GM19468 (cell line): ENCODE measurements around the gene CFHR2.
"Not testable (repeated sequence)": the region's sequence is repeated elsewhere in the genome, so short reads cannot be mapped to it uniquely, and the experiment has no call there.

ENCODE experiments used
- ATAC-seq: cut with Tn5 transposase; IDR thresholded peaks from one replicate; pipeline ENCODE4 v1.9.1; 2021; ENCODE audit warnings: mild to moderate bottlenecking, moderate library complexity, moderate number of reproducible peaks; ENCODE audit not compliant: unreplicated experiment; ENCODE audit errors: extremely low read depth

Gene CFHR2

DNA sequence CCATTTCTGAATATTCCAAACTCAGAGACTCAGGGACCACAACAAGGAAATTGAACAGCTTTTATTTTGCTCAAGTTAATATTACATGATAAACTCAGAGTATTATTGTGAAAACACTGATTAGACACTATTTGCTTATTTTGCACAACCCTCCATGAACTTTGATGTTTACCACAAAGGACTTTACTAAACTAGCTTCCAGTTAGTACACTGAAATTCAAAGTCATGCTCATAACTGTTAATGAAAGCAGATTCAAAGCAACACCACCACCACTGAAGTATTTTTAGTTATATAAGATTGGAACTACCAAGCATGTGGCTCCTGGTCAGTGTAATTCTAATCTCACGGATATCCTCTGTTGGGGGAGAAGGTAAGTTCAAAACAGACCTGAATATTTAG lies at the start of gene CFHR2:
TSS of gene CFHR2 (plus strand) at position 171 of the 400 bp plus-strand sequence. CDS start at position 314, 143 bp downstream.
- not testable (repeated sequence) for ATAC-seq

DNA sequence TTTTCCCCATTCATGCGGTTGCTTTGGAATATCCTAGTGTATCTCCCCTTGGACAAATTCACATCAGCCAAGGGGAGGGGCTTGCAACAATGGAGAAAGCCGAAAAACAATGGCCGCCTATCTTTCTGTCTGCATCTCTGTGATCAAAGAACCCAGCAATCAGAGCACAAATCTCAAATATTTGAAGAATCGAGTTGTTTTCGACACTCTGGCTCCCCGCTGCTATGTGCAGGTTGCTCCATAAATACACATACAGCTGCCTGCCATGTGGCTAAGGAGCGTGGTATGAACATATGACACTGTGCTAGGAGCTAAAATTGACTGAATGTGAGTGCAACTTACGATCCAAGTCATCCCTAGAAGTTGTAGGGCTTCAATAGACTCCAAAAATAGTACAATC lies 47.2 kb upstream of the CFHR2 start:
- no peak for ATAC-seq

DNA sequence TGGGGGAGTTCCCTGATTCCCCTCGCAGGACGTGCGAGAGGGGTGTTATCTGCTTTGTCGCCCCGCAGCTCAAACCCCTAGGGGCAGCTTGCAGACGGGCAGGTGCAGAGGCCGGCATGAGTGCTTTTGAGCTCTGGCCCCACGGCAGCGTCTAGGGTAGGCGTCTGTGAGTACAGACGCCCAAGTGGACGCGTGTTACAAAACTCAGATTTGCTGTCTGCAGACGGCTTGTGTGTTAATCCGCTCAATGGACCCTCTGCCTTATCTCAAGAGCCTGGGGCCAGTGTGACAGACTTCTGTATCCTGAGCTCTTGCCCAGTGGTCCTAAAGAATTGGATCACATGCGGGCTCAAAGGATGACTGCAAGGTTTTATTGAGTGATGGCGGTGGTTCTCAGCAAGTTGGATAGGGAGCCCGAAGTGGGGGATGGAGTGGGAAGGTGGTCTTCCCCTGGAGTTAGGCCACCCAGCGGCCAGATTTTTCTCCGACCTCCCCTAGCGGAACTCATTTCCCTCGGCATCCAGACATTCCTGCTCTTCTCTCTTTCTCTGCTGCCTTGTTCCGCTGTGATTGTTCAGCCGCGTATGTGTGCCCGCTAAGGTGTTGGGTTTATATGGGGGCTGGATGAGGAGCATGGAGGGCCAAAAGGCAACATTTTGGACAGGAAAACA lies 46.2 kb upstream of the CFHR2 start:
- no peak for ATAC-seq

DNA sequence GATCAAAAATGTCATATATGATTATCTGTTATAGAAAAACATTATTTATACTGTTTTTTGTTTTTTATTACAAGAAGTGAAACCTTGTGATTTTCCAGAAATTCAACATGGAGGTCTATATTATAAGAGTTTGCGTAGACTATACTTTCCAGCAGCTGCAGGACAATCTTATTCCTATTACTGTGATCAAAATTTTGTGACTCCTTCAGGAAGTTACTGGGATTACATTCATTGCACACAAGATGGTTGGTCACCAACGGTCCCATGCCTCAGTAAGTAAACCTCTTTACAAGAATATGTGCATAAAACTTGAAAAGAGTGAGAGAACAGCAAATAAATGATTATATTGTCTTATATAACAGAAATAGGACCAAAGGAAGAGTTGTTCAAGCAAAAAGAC lies 41.2 kb upstream of the CFHR2 start:
- ATAC-seq: no peak

DNA sequence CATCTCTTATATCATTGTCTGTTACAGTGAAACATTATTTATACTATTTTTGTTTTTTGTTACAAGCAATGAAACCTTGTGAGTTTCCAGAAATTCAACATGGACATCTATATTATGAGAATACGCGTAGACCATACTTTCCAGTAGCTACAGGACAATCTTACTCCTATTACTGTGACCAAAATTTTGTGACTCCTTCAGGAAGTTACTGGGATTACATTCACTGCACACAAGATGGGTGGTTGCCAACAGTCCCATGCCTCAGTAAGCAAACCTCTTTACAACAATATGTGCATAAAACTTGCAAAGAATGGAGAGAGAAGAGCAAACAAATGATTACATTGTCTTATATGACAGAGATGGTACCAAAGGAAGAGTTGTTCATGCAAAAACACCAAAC lies 33.3 kb upstream of the CFHR2 start:
- ATAC-seq: no peak

DNA sequence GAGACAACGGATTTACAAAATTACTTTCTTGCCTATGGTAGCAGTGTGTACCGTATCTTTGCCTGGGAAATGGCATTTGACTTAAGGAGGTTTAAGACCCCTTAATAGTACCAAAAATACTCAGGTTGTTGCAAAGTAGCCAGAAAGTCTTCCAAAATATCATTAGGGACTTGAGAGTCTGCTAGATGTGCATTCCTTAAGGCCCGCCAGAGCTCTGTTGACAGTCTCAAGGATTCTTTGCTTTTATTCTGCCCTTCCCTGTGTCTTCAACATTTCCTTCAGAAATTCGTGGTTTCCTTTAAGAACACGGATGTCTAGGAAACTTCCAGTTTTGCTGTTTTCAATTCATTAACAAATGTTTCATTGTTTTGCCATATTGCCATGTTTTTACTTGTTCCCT lies 31.3 kb upstream of the CFHR2 start:
- ATAC-seq: not testable (repeated sequence)

DNA sequence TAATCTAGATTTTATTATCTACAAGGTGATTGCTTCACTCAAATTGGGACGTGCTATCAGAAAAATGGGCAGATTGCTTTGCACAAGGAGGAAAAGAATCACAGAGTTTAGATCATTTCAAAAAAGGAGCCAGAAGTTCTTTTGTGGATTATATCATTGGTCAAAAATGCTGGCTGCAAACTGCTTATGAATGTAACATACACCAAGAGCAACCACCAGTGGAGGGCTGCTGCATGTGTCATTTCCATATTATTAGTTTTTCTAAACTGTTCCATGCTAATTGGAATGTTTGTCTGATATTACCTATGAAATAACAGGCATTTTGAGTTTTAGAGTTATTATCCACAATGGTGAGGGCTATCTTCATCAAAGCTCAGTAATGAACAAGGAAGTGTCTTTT lies 16.7 kb upstream of the CFHR2 start:
- ATAC-seq: not testable (repeated sequence)

DNA sequence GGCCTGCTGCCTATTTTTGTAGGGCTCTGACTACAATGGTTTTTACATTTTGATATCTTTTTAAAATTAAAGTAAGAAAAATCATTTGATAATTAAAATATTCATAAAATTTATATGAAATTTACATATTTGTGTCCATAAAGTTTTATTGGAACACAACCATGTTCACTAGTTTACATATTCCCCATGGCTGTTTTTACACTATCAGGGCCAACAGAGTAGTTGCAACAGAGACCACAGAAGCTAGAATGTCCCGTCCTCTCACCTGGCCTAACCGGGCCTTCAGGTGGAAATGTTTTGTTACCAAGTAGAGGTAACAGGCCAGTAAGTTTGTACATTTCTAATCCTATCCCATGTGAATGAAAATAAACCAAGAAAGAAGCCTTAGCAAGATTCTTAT lies 10.7 kb upstream of the CFHR2 start:
- ATAC-seq: not testable (repeated sequence)

DNA sequence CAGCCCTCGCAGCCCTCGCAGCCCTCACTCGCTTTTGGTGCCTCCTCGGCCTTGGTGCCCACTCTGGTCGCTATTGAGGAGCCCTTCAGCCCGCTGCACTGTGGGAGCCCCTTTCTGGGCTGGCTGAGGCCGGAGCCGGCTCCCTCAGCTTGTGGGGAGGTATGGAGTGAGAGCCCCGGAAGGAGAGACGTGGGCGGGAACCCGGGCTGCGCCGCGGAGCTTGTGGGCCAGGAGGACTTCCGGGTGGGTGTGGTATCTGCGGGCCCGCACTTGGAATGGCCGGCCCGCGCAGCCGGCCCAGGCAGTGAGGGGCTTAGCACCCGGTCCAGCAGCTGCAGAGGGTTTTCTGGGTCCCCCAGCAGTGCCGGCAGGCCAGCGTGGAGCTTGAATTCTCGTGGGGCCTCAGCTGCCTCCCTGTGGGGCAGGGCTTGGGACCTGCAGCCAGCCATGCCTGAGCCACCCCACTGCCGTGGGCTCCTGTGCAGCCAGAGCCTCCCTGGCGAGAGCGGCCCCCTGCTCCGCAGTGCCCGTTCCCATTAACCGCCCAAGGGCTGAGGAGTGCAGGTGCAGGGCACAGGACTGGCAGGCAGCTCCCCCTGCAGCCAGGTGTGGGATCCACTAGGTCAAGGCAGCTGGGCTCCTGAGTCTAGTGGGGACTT lies 9.9 kb upstream of the CFHR2 start:
- no peak for ATAC-seq

DNA sequence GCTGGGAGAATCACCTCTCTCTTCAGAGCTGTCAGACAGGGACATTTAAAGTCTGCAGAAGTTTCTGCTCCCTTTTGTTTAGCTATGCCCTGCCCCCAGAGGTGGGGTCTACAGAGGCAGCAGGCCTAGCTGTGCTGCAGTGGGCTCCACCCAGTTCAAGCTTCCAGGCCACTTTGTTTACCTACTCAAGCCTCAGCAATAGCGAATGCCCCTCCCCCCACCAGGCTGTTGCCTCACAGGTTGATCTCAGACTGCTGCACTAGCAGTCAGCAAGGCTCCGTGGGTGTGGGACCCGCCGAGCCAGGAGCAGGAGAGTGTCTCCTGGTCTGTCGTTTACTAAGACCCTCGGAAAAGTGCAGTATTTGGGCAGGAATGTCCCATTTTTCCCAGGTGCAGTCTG lies 2.1 kb upstream of the CFHR2 start:
- ATAC-seq: not testable (repeated sequence)

DNA sequence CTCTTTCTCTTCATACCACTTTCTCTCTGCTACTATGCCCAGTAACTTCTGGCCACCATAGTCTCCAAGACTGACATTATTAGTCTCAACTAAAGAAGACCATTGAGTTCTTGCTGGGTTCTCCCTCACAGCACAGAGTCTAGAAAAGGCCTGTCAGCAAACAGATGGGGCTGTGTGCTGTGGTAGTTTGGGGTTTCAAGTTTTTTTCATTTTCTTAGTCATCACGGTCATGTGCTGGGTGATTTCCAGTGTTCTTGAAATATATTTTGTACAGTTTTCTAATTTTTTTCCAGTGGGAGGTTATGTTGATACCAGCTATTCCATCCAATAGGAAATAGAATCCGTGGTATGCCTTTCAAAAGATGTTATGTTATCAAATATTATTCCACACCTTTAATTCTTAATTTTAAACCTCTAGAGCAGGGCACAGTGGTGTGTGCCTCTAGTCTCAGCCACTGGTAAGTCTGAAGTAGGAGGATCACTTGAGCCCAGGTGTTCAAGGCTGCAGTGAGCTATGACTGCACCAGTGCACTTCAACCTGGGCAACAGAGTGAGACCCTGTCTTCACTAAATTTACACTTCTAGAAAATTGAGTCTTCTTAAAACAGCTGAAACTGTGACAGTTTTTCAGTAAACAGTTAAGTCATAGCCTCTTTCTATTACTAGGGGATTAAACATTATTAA lies 8.3 kb downstream of the CFHR2 start:
- peak; percentile 69 for ATAC-seq

DNA sequence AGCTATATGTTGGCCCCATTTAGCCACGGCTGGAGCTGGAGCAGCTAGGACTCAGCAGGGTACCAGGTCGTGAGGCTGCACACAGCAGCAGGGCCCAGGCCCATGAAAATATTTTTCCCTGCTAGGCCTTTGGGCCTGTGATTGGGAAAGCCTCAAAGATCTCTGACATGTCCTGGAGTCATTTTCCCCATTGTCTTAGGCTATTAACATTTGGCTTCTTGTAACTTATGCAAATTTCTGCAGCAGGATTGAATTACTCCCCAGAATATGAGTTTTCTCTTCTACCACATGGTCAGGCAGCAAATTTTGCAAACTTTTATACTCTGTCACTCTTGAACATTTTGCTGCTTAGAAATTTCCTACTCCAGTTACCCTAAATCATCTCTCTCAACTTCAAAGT lies 11.2 kb downstream of the CFHR2 start:
- no peak for ATAC-seq

DNA sequence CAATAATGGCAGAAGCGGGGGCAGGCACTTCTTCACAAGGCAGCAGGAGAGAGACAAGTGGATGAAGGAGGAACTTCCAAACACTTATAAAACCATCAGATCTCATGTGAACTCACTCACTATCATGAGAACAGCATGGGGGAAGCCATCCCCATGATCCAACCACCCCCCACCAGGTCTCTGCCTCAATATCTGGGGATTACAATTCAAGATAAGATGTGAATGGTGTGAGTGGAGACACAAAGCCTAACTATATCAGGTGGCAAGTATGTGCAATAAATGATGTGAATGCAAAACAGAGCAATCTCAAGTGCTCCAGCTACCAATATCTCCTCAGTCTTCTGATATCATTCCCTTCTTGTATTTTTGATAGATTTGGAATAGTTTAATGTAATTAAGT lies 12.4 kb downstream of the CFHR2 start:
- no peak for ATAC-seq

DNA sequence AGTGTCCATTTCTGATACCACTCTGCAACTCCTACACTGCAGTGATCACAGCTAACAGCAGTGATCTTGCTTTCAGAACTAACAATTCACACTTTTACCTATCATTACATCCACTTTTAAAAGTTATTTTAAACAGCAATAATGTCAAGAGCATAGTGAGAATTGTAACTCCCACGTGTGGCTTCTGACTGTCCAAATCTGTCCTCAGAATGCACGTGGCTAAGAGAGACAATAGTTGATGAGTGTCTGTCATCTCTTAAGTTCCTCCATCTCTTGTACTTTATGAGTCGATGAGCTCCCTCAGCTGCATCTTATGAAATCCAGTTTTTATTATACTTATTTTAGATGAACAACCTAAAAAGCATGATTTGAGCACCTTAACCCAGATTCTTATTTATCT lies 17.3 kb downstream of the CFHR2 start:
- no peak for ATAC-seq

DNA sequence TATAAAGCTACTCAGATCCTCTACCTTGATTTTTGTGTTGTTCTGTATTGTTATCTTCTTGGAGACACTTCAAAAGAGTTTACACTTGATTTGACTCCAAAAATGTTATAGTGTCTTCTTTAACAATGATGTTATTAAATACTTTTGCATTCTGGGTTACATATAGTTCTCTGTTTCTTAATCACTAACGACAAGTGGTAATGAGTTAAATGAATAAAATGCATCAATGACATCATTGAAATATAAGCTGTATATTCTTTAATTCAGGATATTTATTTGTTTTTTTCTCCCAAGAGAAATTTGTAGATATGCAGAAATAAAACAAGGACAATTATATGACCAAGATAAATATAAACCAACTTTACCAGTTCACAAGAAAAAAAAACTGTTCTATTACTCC lies 26.6 kb downstream of the CFHR2 start:
- ATAC-seq: no peak

DNA sequence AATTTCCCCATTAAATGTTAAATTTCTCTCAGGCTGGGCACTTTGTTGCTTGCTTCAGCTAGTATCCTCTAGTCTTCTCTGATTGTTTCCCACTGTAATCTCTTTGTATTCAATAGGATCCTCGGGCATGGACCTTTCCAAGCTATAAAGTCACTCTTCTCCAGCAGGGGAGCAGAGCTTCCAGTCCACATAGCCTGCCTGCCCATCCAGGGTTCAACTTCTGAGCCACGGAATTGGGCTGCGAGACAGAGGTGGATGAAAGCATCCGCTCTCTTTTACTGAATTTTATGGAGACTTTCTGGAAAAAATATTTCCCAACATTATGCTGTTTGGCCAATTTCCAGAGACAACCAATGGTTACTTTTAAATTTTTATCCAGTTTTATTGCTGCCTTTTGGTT lies 32.7 kb downstream of the CFHR2 start:
- no peak for ATAC-seq

DNA sequence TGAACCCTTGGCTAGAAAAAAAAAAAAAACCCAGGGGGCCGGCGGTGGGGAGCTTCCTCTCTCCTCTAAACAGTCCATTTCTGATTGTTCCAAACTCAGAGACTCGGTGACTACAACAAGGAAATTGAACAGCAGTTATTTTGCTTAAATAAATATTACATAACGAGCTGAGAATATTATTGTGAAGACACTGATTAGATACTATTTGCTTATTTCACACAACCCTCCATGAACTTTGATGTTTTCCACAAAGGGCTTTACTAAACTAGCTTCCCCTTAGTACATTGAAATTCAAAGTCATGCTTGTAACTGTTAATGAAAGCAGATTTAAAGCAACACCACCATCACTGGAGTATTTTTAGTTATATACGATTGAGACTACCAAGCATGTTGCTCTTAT lies 33.7 kb downstream of the CFHR2 start, which contains the start of gene CFHR5:
TSS of gene CFHR5 (plus strand) at position 279 of the 400 bp plus-strand sequence. CDS start at position 388, 109 bp downstream.
- ATAC-seq: no peak

DNA sequence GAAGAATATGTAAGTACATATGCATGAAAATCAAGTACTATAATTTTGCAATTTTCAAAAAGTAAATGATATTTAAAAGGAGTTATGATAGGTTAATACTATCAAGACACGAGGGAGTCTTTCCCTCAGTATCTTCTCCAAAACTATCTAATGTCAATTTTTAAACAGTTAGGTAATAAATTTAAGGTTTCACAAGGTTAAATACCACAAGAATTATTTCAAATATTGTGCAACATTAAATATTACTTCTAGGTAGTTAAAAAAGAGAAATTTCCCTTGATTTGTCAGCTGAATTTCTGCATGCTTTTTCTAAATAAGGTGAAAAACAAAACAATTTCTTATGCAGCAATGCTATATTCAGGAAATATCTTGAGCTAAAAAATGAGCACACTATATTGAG lies 37.3 kb downstream of the CFHR2 start:
- ATAC-seq: no peak

DNA sequence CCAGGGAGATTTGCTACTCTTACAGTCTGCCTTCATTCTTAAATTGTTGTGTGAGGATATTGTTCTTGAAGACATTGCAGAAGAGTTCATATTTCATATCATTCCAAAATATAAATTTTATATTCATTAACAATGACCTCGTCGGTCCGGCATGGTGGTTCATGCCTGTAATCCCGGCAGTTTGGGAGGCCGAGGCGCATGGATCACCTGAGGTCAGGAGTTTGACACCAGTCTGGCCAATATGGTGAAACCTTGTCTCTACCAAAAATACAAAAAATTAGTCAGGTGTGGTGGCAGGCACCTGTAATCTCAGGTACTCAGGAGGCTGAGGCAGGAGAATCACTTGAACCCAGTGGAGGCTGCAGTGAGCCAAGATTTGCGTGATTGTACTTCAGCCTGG lies 38.7 kb downstream of the CFHR2 start:
- not testable (repeated sequence) for ATAC-seq

DNA sequence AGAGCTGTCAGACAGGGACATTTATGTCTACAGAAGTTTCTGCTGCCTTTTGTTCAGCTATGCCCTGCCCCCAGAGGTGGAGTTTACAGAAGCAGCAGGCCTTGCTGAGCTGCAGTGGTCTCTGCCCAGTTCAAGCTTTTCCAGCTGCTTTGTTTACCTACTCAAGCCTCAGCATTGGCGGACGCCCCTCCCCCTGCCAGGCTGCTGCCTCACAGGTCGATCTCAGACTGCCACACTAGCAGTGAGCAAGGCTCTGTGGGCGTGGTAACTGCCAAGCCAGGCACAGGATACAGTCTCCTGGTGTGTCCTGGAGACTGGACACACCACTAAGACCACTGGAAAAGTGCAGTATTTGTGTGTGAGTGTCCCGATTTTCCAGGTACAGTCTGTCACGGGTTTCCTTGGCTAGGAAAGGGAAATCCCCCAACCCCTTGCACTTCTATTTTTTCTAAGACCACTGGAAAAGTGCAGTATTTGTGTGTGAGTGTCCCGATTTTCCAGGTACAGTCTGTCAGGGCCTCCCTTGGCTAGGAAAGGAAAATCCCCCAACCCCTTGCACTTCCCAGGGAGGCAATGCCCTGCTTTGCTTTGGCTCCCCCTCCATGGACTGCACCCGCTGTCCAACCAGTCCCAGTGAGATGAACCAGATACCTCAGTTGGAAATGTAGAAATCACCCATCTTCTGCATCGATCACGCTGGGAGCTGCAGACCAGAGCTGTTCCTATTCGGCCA lies 48.5 kb downstream of the CFHR2 start:
- ATAC-seq: not testable (repeated sequence)

DNA sequence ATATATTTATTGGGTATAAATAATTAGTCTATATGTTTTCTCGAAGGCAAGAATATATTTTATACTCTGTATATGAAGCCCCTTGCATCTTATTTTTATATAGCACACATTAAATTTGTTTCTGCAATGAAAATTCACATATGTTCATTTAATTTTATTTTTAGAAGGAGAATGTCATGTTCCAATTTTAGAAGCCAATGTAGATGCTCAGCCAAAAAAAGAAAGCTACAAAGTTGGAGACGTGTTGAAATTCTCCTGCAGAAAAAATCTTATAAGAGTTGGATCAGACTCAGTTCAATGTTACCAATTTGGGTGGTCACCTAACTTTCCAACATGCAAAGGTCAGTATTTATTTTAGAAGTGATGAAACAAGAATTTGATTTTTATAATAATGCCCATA lies 50.4 kb downstream of the CFHR2 start:
- no peak for ATAC-seq
